Adrenal gland (tissue), 5 donors: Measurements from ENCODE around the gene HS6ST2.

ENCODE experiments used
- POLR2A ChIP-seq, 2 donors: fragments of 450-650 bp; IDR thresholded peaks; one replicate each; pipeline ENCODE4 v1.6.1; 2017; ENCODE audit warnings: antibody characterized with exemption in 2 of 2, mild to moderate bottlenecking in 2 of 2, moderate library complexity in 1 of 2
- TF ChIP-seq, protein P1 (sequence below), 6 experiments: fragments of 450-650 bp in 4 of 6; fragments of 200-600 bp in 2 of 6; sonication (generic) in 1 of 6; IDR thresholded peaks; 1 replicate in 5 of 6; 2 replicates in 1 of 6; pipeline versions ENCODE4 v1.5.1 to v1.8.0; 2016 to 2021; ENCODE audit warnings: antibody characterized with exemption in 6 of 6, mild to moderate bottlenecking in 2 of 6, moderate library complexity in 1 of 6
- donor health status: DM: no; HTN: no; CAD: no.

DNA sequence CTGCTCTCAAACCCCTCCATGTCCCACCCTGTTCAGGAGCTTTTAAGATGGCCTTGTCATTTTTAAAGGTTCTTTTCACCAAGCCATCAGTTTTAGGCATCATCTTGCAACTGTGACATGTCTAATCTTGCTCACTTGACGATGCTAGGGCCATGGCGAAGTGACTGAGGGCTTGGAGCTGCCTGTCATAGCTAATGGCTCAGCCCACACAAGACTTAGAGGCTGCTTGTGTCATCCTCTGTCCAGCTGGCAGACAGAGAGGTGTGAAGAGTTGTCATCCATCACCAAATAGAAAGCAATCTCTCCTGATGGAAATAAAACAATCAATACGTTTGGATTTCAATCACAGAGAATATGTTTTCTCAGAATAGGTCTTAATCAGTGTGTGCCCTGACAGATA lies 194.9 kb downstream of the HS6ST2 start:
- TF ChIP-seq, protein P1, sequence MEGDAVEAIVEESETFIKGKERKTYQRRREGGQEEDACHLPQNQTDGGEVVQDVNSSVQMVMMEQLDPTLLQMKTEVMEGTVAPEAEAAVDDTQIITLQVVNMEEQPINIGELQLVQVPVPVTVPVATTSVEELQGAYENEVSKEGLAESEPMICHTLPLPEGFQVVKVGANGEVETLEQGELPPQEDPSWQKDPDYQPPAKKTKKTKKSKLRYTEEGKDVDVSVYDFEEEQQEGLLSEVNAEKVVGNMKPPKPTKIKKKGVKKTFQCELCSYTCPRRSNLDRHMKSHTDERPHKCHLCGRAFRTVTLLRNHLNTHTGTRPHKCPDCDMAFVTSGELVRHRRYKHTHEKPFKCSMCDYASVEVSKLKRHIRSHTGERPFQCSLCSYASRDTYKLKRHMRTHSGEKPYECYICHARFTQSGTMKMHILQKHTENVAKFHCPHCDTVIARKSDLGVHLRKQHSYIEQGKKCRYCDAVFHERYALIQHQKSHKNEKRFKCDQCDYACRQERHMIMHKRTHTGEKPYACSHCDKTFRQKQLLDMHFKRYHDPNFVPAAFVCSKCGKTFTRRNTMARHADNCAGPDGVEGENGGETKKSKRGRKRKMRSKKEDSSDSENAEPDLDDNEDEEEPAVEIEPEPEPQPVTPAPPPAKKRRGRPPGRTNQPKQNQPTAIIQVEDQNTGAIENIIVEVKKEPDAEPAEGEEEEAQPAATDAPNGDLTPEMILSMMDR (IDR thresholded peaks at IDR 0.05), result no peak
- no peak for TF ChIP-seq POLR2A (IDR thresholded peaks at IDR 0.05)
